ENCODE measurements around the gene LRP2.

Gene LRP2

GRCh38 chr2:169082995-169083394, 279.3 kb downstream of the LRP2 start:
- no peak for DNase-seq

- no peak for DNase-seq
Measured at GRCh38 chr2:169081551-169081950, 280.8 kb downstream of the LRP2 start.

GRCh38 chr2:169080250-169081069, 281.9 kb downstream of the LRP2 start:
- no peak for DNase-seq

GRCh38 chr2:169077674-169078240, 284.6 kb downstream of the LRP2 start:
- DNase-seq, result no peak

All from NCI-H2171 (cell line).